DMS114 treated with DMSO at 0.1 percent for 48 hours (cell line): ENCODE data around the gene HSD17B4.
"Not testable (repeated sequence)": the region's sequence is repeated elsewhere in the genome, so short reads cannot be mapped to it uniquely, and the experiment has no call there.

ENCODE experiments used
- DNase-seq: peaks from one replicate; lab custom pipeline; 2025; ENCODE audit not compliant: unreplicated experiment; lab: John Stamatoyannopoulos, UW

Gene HSD17B4

DNA sequence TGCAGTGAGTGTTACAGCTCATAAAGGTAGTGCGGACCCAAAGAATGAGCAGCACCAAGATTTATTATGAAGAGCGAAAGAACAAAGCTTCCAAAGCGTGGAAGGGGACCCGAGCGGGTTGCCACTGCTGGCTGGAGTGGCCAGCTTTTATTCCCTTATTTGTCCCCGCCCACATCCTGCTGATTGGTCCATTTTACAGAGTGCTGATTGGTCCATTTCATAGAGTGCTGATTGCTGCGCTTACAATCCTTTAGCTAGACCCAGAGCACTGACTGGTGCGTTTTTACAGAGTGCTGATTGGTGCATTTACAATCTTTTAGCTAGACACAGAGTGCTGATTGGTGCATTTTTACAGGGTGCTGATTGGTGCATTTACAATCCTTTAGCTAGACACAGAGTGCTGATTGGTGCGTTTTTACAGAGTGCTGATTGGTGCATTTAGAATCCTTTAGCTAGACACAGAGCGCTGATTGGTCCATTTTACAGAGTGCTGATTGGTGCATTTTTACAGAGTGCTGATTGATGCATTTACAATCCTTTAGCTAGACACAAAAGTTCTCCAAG lies 19.5 kb upstream of the HSD17B4 start:
- not testable (repeated sequence) for DNase-seq

GRCh38 chr5:119435436-119436132 lies 16.7 kb upstream of the HSD17B4 start:
- no peak for DNase-seq

DNA sequence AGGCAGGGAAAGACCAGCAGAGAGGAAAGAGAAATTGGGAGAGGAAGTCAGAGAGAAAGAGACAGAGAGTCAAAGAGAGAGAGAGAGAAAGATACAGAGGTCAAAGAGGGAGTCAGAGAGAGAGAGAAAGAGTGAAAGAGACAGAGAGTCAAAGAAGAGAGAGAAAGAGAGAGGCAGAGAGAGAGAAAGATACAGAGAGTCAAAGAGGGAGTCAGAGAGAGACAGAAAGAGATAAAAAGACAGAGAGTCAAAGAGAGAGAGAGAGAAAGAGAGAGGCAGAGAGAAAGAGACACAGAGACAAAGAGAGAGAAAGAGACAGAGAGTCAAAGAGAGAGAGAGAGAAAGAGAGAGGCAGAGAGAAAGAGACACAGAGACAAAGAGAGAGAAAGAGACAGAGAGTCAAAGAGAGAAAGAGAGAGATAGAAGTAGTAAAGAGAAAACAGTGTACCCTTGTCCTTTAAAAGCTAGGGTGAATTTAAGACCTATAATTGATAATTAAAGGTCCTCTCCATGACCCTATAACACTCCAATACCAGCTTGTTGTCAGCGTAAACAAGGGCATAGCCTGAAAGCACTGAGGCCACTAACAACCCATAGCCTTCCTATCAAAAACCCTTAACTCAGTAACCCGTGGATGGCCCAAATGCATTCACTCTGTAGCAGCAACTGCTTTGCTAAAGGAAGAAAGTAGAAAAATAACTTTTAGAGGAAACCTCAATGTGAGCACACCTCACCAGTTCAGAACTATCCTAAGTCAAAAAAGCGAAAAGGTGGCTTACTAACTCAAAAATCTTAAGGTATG lies 14.3 kb upstream of the HSD17B4 start:
- DNase-seq = not testable (repeated sequence)

DNA sequence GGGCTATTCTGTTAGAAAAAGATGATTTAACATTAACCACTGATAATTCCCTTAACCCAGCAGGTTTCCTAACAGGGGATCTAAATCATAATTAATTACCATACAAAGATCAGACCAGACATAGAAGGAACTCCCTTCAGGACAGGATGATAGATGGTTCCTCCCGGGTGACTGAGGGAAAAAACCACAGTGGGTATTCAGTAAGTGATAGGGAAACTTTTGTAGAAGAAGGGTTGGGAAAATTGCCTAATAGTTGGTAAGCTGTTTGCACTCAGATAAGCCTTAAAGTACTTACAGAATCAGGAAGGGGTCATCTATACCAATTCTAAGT lies 13.7 kb upstream of the HSD17B4 start:
- not testable (repeated sequence) for DNase-seq

GRCh38 chr5:119439140-119439631 lies 13.1 kb upstream of the HSD17B4 start:
- no peak for DNase-seq

DNA sequence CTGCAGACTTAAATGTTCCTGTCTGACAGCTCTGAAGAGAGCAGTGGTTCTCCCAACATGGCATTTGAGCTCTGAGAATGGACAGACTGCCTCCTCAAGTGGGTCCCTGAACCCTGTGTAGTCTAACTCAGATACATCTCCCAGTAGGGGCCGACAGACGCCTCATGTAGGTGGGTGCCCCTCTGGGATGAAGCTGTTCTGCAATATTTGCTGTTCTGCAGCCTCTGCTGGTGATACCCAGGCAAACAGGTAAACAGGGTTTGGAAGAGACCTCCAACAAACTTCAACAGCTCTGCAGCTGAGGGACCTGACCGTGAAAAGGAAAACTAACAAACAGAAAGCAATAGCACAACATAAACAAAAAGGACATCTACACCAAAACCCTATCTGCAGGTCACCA lies 12.7 kb upstream of the HSD17B4 start:
- not testable (repeated sequence) for DNase-seq

- not testable (repeated sequence) for DNase-seq
These were observed 7.7 kb upstream of the HSD17B4 start for GRCh38 chr5:119444643-119445042.

DNA sequence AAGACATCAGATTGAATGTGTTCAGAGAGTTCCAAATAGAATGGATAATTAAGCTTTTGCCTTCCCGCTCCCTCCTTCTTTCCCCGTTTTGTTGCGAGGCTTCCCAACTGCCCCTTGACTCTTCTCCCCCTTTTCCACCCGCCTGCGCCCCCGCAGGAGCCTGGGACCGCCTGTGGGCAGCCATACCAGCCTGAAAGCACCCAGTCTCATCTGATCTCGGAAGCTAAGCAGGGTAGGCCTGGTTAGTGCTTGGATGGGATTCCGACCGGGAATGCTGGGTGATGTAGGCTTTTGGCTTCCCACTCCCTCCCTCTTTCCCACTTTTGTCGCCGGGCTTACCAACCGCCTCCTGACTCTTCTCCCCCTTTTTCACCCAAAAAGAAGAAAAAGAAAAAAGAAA lies 6.8 kb upstream of the HSD17B4 start:
- no peak for DNase-seq

- no peak for DNase-seq
These were observed 2.4 kb upstream of the HSD17B4 start for GRCh38 chr5:119449882-119450281.

DNA sequence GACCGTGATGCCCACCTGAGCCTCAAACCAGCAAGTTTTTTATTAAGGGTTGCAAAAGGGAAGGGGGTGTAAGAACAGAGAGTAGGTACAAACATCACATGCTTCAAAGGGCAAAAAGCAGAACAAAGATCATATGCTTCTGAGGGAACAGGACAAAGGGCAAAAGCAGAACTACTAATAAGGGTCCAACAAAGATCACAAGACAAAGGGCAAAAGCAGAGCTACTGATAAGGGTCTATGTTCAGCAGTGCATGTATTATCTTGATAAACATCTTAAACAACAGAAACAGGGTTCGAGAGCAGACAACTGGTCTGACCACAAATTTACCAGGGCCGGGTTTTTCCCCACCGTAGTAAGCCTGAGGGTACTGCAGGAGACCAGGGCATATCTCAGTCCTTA lies 1.7 kb upstream of the HSD17B4 start:
- DNase-seq = not testable (repeated sequence)

- DNase-seq = no peak
These were observed 736 bp upstream of the HSD17B4 start for GRCh38 chr5:119451561-119451960.

DNA sequence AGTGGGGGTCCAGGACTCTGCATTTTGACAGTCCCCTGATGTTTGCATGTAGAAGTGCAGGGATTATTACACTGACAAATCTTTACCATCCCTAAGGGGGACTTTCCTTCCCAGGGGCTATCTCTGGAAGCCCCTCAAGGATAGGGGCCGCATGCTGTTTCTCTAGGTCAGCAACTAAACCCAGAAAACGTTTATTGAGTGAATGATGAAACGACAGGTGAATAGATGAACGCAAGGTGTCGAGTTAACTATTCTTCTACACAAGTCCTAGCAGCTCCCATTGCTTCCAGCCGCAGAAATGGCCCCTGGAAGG lies 281 bp upstream of the HSD17B4 start:
- DNase-seq = no peak

GRCh38 chr5:119453040-119453373 lies 710 bp downstream of the HSD17B4 start:
- DNase-seq = no peak

GRCh38 chr5:119454171-119454570 lies 1.9 kb downstream of the HSD17B4 start:
- no peak for DNase-seq

DNA sequence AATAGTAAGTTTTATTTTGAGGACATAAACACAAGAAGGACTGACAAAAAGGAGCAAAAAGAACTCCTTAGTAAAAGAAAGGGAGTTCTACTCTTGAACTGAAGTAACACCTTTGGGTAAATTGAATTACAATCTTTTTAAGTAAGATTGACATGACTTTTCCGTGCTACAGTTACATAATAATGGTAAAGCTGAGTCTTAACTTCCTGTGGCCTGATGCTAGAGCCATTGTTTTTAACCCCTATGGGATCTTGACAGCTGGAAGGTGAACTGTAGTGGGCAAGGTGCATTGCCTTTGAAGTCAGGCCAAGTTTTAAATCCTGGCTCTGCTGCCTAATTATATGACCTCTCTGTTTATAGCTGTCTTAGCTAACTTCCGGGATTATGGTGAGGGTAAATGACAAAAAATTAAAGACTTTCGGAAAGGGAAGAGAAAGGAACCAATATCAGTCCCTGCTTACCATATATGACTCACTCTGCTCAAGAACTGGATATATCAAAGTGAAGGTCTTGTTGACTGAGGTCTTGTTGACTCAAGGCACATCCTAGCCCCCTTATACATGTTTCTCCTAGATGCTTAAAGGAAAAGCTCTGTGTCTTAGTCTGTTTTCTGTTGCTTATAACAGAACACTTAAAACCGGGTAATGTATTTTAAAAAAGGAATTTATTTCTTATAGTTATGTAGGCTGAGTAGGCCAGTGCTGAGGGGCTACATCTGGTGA lies 6.8 kb downstream of the HSD17B4 start:
- DNase-seq = no peak

DNA sequence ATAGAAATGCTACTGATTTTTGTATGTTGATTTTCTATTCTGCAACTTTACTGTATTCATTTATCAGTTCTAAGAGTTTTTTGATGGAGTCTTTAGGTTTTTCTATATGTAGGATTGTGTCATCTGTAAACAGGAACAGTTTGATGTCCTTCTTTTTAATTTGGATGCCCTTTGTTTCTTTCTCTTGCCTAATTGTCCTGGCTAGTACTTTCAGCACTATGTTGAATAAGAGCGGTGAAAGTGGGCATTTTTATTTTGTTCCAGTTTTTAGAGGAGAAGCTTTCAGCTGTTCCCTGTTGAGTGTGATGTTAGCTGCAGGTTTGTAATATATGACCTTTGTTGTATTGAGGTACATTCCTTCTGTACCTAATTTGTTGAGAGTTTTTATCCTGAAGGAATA lies 13.3 kb downstream of the HSD17B4 start:
- DNase-seq = no peak

GRCh38 chr5:119468286-119468685 lies 16.0 kb downstream of the HSD17B4 start:
- DNase-seq = no peak

DNA sequence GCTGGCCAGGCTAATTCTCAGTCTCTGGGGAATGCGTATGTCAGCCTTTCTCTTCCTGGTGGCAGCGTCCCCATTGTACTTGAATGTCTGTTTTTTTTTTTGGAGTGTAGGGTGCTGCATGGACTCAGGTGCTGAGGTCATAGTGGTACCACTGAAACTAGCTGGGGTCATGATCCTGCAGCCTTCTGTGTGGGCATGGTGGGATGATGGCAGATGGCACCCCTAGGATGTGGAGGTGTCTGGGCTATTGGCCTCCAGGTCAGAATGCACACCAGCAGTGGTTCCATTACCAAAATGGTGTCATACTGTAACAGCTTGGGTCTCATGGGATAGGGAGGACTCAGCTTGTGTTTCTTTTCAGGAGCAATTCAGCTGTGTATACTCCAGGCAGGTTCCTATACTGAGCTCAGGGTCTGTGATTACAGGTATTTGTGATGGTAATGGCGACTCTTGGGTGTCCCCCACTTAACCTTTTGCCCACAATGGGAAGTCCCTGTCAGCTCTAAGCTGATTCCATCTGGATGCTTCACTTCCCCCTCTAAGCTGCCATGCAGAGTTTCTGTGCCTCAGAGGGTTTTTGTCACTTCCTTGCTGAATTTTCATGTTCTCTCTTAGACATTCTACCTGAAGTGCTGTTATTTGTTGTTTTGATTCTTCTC lies 17.9 kb downstream of the HSD17B4 start:
- DNase-seq = no peak

DNA sequence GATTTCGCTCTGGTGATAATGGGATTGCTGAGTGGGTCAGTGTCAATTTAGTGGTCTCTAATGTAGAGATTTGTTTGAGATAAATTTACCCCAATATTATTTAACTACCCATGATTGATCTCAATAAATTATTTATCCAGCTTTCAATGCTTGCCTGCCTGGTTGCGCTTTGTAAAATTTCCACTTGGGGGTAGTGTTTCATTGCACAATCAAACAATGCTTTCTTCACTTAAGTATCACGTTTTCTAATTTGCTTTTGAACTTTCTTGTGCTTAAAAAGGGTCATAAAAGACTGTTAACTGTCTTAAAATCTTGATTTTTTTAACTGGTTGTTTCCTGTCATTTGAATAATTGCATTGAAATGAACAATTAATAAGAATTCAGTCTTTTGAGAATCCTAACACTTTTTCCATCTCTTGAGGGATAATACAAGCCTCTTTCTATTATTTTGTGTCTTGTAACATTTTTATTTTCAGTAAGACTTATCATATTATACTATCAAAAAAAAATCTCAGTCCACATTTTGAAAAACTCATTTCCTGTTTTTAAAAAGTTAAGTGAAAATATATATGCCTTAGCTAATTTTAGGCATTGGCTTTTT lies 18.7 kb downstream of the HSD17B4 start:
- DNase-seq = no peak

GRCh38 chr5:119473241-119473640 lies 20.9 kb downstream of the HSD17B4 start:
- DNase-seq = no peak

DNA sequence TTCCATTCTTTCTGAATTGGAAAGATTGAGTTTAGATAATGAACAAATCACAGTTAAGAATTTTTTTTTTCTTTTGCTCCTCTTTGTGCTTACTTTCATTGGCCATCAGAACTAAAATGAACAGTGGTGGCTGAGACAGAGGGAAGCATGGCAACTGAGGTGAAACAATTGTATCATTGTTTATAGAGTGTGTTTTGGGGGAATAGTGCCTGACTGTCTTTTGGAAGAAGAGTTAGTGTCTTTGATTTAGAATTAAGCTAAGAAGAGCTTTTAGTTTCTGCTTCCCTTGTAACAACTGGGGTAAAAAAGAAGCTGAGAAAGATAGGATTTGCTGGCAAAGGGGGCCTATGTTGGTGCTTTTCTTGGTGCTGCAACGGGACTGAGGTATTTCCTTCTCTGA lies 24.0 kb downstream of the HSD17B4 start:
- no peak for DNase-seq
